GM19023 (cell line): ENCODE results near the gene CEP128.

ENCODE experiments used
- ATAC-seq: cut with Tn5 transposase; IDR thresholded peaks from one replicate; pipeline ENCODE4 v1.9.1; 2021; ENCODE audit warnings: mild to moderate bottlenecking, moderate library complexity; ENCODE audit not compliant: unreplicated experiment

CEP128 gene

GRCh38 chr14:80692903-80693302 lies 248.6 kb downstream of the CEP128 start:
- no peak for ATAC-seq

- no peak for ATAC-seq
Observed at GRCh38 chr14:80681651-80682050, 259.9 kb downstream of the CEP128 start.

GRCh38 chr14:80679273-80679672 lies 262.3 kb downstream of the CEP128 start:
- no peak for ATAC-seq

GRCh38 chr14:80678436-80678835 lies 263.1 kb downstream of the CEP128 start:
- no peak for ATAC-seq

GRCh38 chr14:80669426-80669825 lies 272.1 kb downstream of the CEP128 start:
- no peak for ATAC-seq

- no peak for ATAC-seq
Observed at GRCh38 chr14:80664576-80664975, 277.0 kb downstream of the CEP128 start.

- ATAC-seq, result no peak
Observed at GRCh38 chr14:80663541-80663940, 278.0 kb downstream of the CEP128 start.

- no peak for ATAC-seq
Observed at GRCh38 chr14:80659783-80660182, 281.8 kb downstream of the CEP128 start.

- no peak for ATAC-seq
Observed at GRCh38 chr14:80658733-80659132, 282.8 kb downstream of the CEP128 start.

- no peak for ATAC-seq
Observed at GRCh38 chr14:80658155-80658554, 283.4 kb downstream of the CEP128 start.

GRCh38 chr14:80653956-80654355 lies 287.6 kb downstream of the CEP128 start:
- no peak for ATAC-seq

- ATAC-seq, result no peak
Observed at GRCh38 chr14:80645667-80646413, 295.7 kb downstream of the CEP128 start.

GRCh38 chr14:80644826-80645225 lies 296.7 kb downstream of the CEP128 start:
- no peak for ATAC-seq

GRCh38 chr14:80638620-80639515 lies 302.7 kb downstream of the CEP128 start:
- no peak for ATAC-seq

- no peak for ATAC-seq
Observed at GRCh38 chr14:80637756-80638619, 303.6 kb downstream of the CEP128 start.

- no peak for ATAC-seq
Observed at GRCh38 chr14:80636071-80636470, 305.5 kb downstream of the CEP128 start.

GRCh38 chr14:80634106-80634758 lies 307.3 kb downstream of the CEP128 start:
- no peak for ATAC-seq

- ATAC-seq, result no peak
Observed at GRCh38 chr14:80629606-80630005, 311.9 kb downstream of the CEP128 start.

GRCh38 chr14:80628547-80628946 lies 313.0 kb downstream of the CEP128 start:
- no peak for ATAC-seq

- no peak for ATAC-seq
Observed at GRCh38 chr14:80627745-80628144, 313.8 kb downstream of the CEP128 start.

- ATAC-seq, result no peak
Observed at GRCh38 chr14:80624581-80624980, 317.0 kb downstream of the CEP128 start.
